IPS-18a (cell line): Measurements from ENCODE around the gene OSBPL10.

Source experiments
- H3K27ac ChIP-seq: one replicate; pipeline ENCODE4 v1.5.1; 2013; ENCODE audit warnings: low read length
- H3K27me3 ChIP-seq: one replicate; pipeline ENCODE4 v1.6.1; 2013; ENCODE audit warnings: mild to moderate bottlenecking, low read length; ENCODE audit not compliant: control insufficient read depth, insufficient read depth
- H3K36me3 ChIP-seq: one replicate; pipeline ENCODE4 v1.6.1; 2013; ENCODE audit warnings: low read depth, low read length; ENCODE audit not compliant: control insufficient read depth
- H3K4me1 ChIP-seq: one replicate; pipeline ENCODE4 v1.6.1; 2013; ENCODE audit warnings: low read depth, low read length; ENCODE audit not compliant: control insufficient read depth
- H3K4me3 ChIP-seq: one replicate; pipeline ENCODE4 v1.5.1; 2013; ENCODE audit warnings: low read length
- H3K9ac ChIP-seq: one replicate; pipeline ENCODE4 v1.6.1; 2013; ENCODE audit warnings: mild to moderate bottlenecking, low read length, moderate library complexity
- H3K9me3 ChIP-seq: one replicate; pipeline ENCODE4 v1.6.1; 2013; ENCODE audit warnings: low read depth, low read length; ENCODE audit not compliant: control insufficient read depth

Gene OSBPL10

GRCh38 chr3:31934866-31935265 lies 46.2 kb downstream of the OSBPL10 start:
- Histone ChIP-seq H3K9ac (no peak overlapping the region), H3K27ac (no peak overlapping the region), H3K27me3 (no peaks in the 10 kb centered on the region), H3K4me1 (peaks cover 17% of the 10 kb centered on the region), H3K9me3 (no peaks in the 10 kb centered on the region), H3K4me3 (no peak overlapping the region), H3K36me3 (no peaks in the 10 kb centered on the region)

GRCh38 chr3:31934018-31934417 lies 47.0 kb downstream of the OSBPL10 start:
- Histone ChIP-seq H3K36me3 (no peaks in the 10 kb centered on the region), H3K4me3 (no peak overlapping the region), H3K9me3 (no peaks in the 10 kb centered on the region), H3K4me1 (peaks cover 17% of the 10 kb centered on the region), H3K9ac (no peak overlapping the region), H3K27ac (no peak overlapping the region), H3K27me3 (no peaks in the 10 kb centered on the region)

GRCh38 chr3:31932990-31933389 lies 48.1 kb downstream of the OSBPL10 start:
- Histone ChIP-seq H3K36me3 (no peaks in the 10 kb centered on the region), H3K9ac (no peak overlapping the region), H3K9me3 (no peaks in the 10 kb centered on the region), H3K27ac (no peak overlapping the region), H3K27me3 (no peaks in the 10 kb centered on the region), H3K4me3 (no peak overlapping the region), H3K4me1 (peaks cover 19% of the 10 kb centered on the region)

GRCh38 chr3:31929826-31930502 lies 51.1 kb downstream of the OSBPL10 start:
- Histone ChIP-seq H3K27me3 (no peaks in the 10 kb centered on the region), H3K4me1 (peaks cover 19% of the 10 kb centered on the region), H3K27ac (no peak overlapping the region), H3K36me3 (no peaks in the 10 kb centered on the region), H3K9ac (no peak overlapping the region), H3K4me3 (no peak overlapping the region), H3K9me3 (no peaks in the 10 kb centered on the region)

- Histone ChIP-seq H3K4me3 (no peak overlapping the region), H3K4me1 (peaks cover 9% of the 10 kb centered on the region), H3K27ac (no peak overlapping the region), H3K9me3 (no peaks in the 10 kb centered on the region), H3K36me3 (no peaks in the 10 kb centered on the region), H3K9ac (no peak overlapping the region), H3K27me3 (no peaks in the 10 kb centered on the region)
Observed at GRCh38 chr3:31927811-31928210, 53.3 kb downstream of the OSBPL10 start.

GRCh38 chr3:31926543-31926942 lies 54.5 kb downstream of the OSBPL10 start:
- Histone ChIP-seq H3K9me3 (no peaks in the 10 kb centered on the region), H3K4me3 (no peak overlapping the region), H3K9ac (no peak overlapping the region), H3K36me3 (no peaks in the 10 kb centered on the region), H3K4me1 (peaks cover 9% of the 10 kb centered on the region), H3K27ac (no peak overlapping the region), H3K27me3 (no peaks in the 10 kb centered on the region)

DNA sequence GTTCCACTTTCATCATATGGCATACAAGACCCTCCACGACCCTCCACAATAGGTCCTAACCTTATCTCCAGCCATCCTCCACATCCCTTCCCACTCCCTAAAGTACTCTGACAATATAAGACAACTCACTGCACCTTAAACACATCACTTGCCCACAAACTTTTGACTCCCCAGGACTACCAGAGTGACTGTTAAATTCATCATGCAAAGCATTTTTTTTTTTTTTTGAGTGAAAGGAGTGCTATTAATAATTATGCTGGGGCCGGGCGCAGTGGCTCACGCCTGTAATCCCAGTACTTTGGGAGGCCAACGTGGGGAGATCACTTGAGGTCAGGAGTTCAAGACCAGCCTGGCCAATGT lies 55.8 kb downstream of the OSBPL10 start:
- Histone ChIP-seq H3K9ac (no peak overlapping the region), H3K27ac (no peak overlapping the region), H3K9me3 (peaks cover 2% of the 10 kb centered on the region), H3K4me1 (peaks cover 9% of the 10 kb centered on the region), H3K27me3 (no peaks in the 10 kb centered on the region), H3K4me3 (no peak overlapping the region), H3K36me3 (no peaks in the 10 kb centered on the region)

DNA sequence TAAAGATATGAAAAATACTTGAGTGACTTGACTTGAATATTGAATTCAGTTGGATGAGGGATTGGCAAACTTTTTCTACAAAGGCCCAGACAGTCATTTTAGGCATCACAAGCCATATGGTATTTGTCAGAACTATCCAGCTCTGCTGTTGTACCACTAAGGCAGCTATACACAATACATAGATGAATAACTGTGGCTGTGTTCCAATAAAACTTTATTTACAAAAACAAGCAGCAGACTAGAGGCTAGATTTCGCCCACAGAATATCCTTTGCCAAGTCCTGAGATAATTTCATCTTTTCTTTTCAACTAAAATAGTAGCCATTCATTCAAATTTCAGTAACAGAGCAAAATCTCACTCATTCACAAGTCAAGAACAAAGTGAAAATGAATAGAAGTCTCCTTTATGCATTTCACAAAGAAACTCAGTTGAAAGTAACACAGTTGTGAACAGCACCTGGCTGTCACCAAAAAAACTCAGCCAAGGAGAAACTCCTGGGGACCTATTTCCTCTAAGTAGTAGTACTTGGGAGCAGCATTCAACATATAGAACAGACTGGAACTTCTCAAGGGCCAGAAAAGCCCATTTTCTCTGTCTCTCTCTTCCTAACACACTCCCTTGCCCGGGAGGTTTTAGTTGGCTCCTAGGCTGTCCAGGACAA lies 56.3 kb downstream of the OSBPL10 start:
- Histone ChIP-seq H3K27me3 (no peaks in the 10 kb centered on the region), H3K9ac (no peak overlapping the region), H3K36me3 (no peaks in the 10 kb centered on the region), H3K27ac (no peak overlapping the region), H3K4me3 (no peak overlapping the region), H3K4me1 (peaks cover 9% of the 10 kb centered on the region), H3K9me3 (peaks cover 4% of the 10 kb centered on the region)

DNA sequence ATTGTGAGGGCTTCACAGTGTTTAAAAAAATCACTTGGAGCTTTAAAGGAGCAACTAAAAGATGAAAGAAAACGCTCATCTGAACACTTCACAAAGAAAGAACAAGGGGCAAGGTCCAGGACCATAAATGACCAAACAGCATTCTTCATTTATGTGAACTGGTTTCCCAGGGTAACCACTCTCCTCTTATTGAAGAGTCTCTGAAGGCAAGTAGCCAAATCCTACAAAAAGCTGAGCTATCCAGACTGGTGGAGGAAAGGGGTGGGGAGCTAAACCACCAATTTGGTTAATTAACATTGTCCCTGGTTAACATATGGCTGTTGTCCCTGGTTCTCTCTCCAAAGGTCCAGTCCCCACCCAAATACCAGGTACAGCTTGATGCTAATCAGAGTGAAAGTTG lies 58.1 kb downstream of the OSBPL10 start:
- H3K9ac ChIP-seq = no peak overlapping the region
- no peaks in the 10 kb centered on the region for H3K36me3 ChIP-seq
- H3K4me1 ChIP-seq = peaks cover 15% of the 10 kb centered on the region
- peaks cover 4% of the 10 kb centered on the region for H3K9me3 ChIP-seq
- no peaks in the 10 kb centered on the region for H3K27me3 ChIP-seq
- H3K27ac ChIP-seq = no peak overlapping the region
- no peak overlapping the region for H3K4me3 ChIP-seq

DNA sequence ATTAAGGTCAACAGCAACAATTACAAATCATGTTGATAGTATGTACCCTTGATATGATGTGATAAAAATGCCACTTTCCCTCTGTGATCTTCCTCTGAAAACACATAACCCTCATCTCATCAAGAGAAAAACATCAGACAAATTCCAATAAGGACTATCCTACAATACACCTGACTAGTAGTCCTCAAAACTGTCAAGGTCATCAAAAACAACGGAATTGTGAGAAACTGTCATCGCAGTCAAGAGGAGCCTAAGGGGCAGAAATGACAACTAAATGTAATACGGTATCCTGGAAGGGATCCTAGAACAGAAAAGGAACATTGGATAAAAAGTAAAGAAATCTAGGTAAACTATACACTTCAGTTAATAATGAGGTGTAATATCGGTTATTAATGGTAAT lies 59.2 kb downstream of the OSBPL10 start:
- Histone ChIP-seq H3K4me1 (peaks cover 25% of the 10 kb centered on the region), H3K27ac (no peak overlapping the region), H3K36me3 (no peaks in the 10 kb centered on the region)

GRCh38 chr3:31920310-31920709 lies 60.8 kb downstream of the OSBPL10 start:
- H3K36me3 ChIP-seq = no peaks in the 10 kb centered on the region
- peaks cover 4% of the 10 kb centered on the region for H3K9me3 ChIP-seq
- H3K4me3 ChIP-seq = no peak overlapping the region
- no peak overlapping the region for H3K9ac ChIP-seq
- H3K27ac ChIP-seq = no peak overlapping the region
- H3K4me1 ChIP-seq = peaks cover 34% of the 10 kb centered on the region
- H3K27me3 ChIP-seq = no peaks in the 10 kb centered on the region

More for the DNA sequence above, 59.2 kb downstream of the OSBPL10 start:
- Histone ChIP-seq H3K4me3 (no peak overlapping the region), H3K27me3 (no peaks in the 10 kb centered on the region), H3K9ac (no peak overlapping the region), H3K9me3 (peaks cover 4% of the 10 kb centered on the region)

- H3K9me3 ChIP-seq = peaks cover 4% of the 10 kb centered on the region
- no peaks in the 10 kb centered on the region for H3K27me3 ChIP-seq
- H3K36me3 ChIP-seq = no peaks in the 10 kb centered on the region
- H3K4me3 ChIP-seq = no peak overlapping the region
- H3K4me1 ChIP-seq = peaks cover 34% of the 10 kb centered on the region
- no peak overlapping the region for H3K9ac ChIP-seq
- H3K27ac ChIP-seq = no peak overlapping the region
Observed at GRCh38 chr3:31919528-31919927, 61.5 kb downstream of the OSBPL10 start.
